NCI-H1048 (cell line): ENCODE measurements around the gene TRH.
"Not testable (repeated sequence)": the region's sequence is repeated elsewhere in the genome, so short reads cannot be mapped to it uniquely, and the experiment has no call there.

Experiments used
- DNase-seq: peaks from one replicate; lab custom pipeline; 2025; lab: John Stamatoyannopoulos, UW

Gene TRH

GRCh38 chr3:130012108-130012507 is 37.6 kb downstream of the TRH start:
- not testable (repeated sequence) for DNase-seq

- DNase-seq: not testable (repeated sequence)
Measured at GRCh38 chr3:130013246-130013645, 38.7 kb downstream of the TRH start.

GRCh38 chr3:130014526-130014925 is 40.0 kb downstream of the TRH start:
- no peak for DNase-seq

GRCh38 chr3:130017661-130018060 is 43.1 kb downstream of the TRH start:
- DNase-seq: not testable (repeated sequence)

- not testable (repeated sequence) for DNase-seq
Measured at GRCh38 chr3:130026146-130026829, 51.8 kb downstream of the TRH start.

GRCh38 chr3:130027437-130027836 is 52.9 kb downstream of the TRH start:
- not testable (repeated sequence) for DNase-seq
